BLaER1 (cell line): ENCODE measurements around the gene MAGIX.
"Not testable (repeated sequence)": the region's sequence is repeated elsewhere in the genome, so short reads cannot be mapped to it uniquely, and the experiment has no call there.

Source experiments
- H3K27ac ChIP-seq: shearing (Covaris generic); formaldehyde crosslinking; 2 replicates; pipeline ENCODE4 v1.8.1; 2022
- H3K27me3 ChIP-seq: shearing (Covaris generic); formaldehyde crosslinking; 2 replicates; pipeline ENCODE4 v1.8.1; 2022
- H3K36me3 ChIP-seq: shearing (Covaris generic); formaldehyde crosslinking; 2 replicates; pipeline ENCODE4 v1.8.1; 2022
- H3K4me1 ChIP-seq: shearing (Covaris generic); formaldehyde crosslinking; 2 replicates; pipeline ENCODE4 v1.8.1; 2022
- H3K4me2 ChIP-seq: shearing (Covaris generic); formaldehyde crosslinking; 2 replicates; pipeline ENCODE4 v1.8.1; 2022
- H3K4me3 ChIP-seq: shearing (Covaris generic); formaldehyde crosslinking; 2 replicates; pipeline ENCODE4 v1.8.1; 2022
- H3K9ac ChIP-seq: shearing (Covaris generic); formaldehyde crosslinking; 2 replicates; pipeline ENCODE4 v1.8.1; 2022
- H3K9me3 ChIP-seq: shearing (Covaris generic); formaldehyde crosslinking; 2 replicates; pipeline ENCODE4 v1.8.1; 2022
- H4K20me1 ChIP-seq: shearing (Covaris generic); formaldehyde crosslinking; 2 replicates; pipeline ENCODE4 v1.8.1; 2022
- Cebpa-rat ChIP-seq: shearing (Covaris generic); IDR thresholded peaks from 2 replicates; pipeline ENCODE4 v1.8.1; 2022

The MAGIX gene

DNA sequence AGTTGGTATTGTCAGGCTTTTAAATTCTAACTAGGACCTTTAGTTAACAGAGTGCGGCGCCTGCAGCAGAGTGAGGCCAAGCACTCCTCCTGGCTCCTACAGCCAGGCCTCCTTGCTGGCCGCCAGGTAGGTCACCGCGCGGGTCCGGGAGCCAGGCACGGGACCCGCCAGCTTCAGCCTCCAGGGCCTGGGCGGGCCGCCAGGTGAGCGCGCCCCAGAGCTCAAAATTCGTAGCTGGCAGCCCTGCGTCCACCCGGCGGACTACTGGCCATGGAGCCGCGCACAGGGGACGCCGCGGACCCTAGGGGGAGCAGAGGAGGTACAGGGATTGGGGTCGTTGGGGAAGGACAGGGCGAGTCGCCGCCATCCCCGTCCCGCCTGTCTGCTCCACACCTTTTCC, at the start of gene MAGIX:
MAGIX (plus strand) TSS at position 139 of the 400 bp plus-strand sequence; CDS start at position 271, 132 bp downstream.
- Histone ChIP-seq H3K4me1 (peaks cover 31% of the 10 kb centered on the region), H3K4me3 (peak within 1 kb of the TSS; percentile 63), H3K36me3 (no peaks in the 10 kb centered on the region), H3K27ac (peak within 1 kb of the TSS; percentile 78), H3K9ac (peak within 1 kb of the TSS; percentile 72), H3K4me2 (peak within 1 kb of the TSS; percentile 67), H3K9me3 (peaks cover 14% of the 10 kb centered on the region), H3K27me3 (peaks cover 29% of the 10 kb centered on the region), H4K20me1 (no peaks in the 10 kb centered on the region)
- no peak for TF ChIP-seq Cebpa-rat

DNA sequence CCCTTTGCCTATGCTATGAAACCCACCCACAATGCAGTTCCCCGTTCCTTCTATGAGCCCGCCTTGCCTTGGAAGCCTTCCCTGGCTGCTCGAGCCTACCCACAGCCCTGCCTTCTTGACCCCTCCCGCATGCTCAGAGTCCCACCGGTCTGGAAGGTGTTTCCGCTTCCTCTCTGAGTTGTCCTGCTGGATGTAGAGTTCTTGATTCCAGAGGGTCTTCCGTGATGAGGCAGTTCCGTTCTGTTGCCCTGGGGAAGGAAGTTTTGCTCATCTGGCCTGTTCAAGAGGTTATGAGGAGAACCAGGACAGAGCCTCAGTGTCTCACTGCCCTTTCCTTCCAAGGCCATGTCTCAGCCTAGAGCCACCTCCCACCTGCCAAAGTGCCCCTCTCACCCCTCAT, 46.5 kb upstream of the MAGIX start:
- peaks cover 36% of the 10 kb centered on the region for H3K27me3 ChIP-seq
- no peak overlapping the region for H3K9ac ChIP-seq
- H3K36me3 ChIP-seq: peaks cover 79% of the 10 kb centered on the region
- no peaks in the 10 kb centered on the region for H3K9me3 ChIP-seq
- no peaks in the 10 kb centered on the region for H3K4me1 ChIP-seq
- no peak overlapping the region for H3K27ac ChIP-seq
- H3K4me3 ChIP-seq: no peak overlapping the region
- no peak for TF ChIP-seq Cebpa-rat
- peaks cover 5% of the 10 kb centered on the region; the same call in 1 of the 2 replicates for H4K20me1 ChIP-seq
- no peak overlapping the region for H3K4me2 ChIP-seq

DNA sequence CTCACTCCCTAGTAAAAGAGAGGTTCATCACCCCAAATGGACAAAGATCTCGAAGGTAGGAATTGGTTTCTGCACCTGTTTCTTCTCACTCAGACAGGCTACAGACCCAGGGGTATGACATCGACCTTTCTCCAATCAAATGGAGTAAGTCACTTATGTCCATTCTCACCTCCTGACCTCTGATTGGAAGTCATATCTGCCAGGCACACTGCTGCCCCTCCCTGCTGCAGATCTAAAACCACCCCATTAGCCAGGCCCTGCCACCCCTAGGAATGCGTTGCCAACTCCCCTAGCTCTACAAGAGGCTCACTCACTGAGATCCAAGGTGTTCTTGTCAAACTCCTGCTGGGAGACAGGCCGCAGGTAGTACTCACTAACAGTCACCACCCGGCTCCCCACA, 45.8 kb upstream of the MAGIX start:
- Histone ChIP-seq H3K9me3 (no peaks in the 10 kb centered on the region), H3K36me3 (peaks cover 81% of the 10 kb centered on the region), H3K9ac (no peak overlapping the region), H3K4me1 (no peaks in the 10 kb centered on the region), H4K20me1 (peaks cover 3% of the 10 kb centered on the region; the same call in 1 of the 2 replicates), H3K27ac (no peak overlapping the region), H3K4me3 (no peak overlapping the region), H3K27me3 (peaks cover 37% of the 10 kb centered on the region), H3K4me2 (no peak overlapping the region)
- no peak for TF ChIP-seq Cebpa-rat

DNA sequence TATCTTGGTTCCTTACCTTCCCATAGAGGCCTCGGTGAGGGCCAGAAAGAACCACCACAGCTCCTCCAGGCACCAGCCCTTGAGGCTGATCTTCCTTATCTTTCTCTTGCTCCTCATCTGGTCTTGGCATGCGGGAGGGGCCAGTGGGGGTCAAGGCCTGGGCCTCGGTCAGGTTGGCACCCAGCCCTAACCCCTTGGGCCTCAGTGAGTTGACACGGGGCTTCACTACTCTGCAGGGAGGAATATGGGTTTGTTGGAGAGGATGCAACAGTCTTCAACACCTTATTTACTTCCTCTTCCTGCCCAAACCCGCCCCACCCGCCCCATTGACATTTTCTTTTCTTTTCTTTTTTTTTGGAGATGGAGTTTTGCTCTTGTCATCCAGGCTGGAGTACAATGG, 45.0 kb upstream of the MAGIX start:
- no peak for TF ChIP-seq Cebpa-rat
- no peaks in the 10 kb centered on the region for H3K9me3 ChIP-seq
- no peak overlapping the region for H3K4me3 ChIP-seq
- no peak overlapping the region for H3K27ac ChIP-seq
- peaks cover 2% of the 10 kb centered on the region; the same call in 1 of the 2 replicates for H4K20me1 ChIP-seq
- H3K4me2 ChIP-seq: no peak overlapping the region
- peaks cover 33% of the 10 kb centered on the region for H3K27me3 ChIP-seq
- 0 out of 2 replicates have a peak, but pooled peaks cover 6% of the 10 kb centered on the region for H3K4me1 ChIP-seq
- H3K36me3 ChIP-seq: peaks cover 78% of the 10 kb centered on the region
- H3K9ac ChIP-seq: no peak overlapping the region

DNA sequence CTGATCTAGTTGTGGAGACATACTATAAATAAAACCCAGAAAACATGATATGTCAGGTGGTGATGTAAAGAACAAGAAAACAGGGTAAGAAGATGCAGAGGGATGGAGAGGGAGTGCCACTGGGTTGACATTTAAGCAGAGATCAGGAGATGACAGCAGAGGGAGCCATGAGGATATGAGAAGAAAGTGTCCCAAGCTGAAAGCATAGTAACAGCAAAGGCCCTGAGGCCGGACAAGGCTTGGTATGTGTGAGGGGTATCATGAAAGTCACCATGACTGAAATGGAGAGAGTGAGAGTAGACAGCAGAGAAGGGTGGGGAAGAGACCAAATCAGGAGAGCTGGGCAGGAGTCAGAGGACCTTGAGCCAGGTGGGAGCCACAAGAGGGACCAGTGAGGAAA, 42.5 kb upstream of the MAGIX start:
- Histone ChIP-seq H3K27me3 (peaks cover 27% of the 10 kb centered on the region), H4K20me1 (peaks cover 6% of the 10 kb centered on the region; the same call in 1 of the 2 replicates), H3K4me2 (no peak overlapping the region), H3K9ac (no peak overlapping the region), H3K4me3 (no peak overlapping the region), H3K27ac (no peak overlapping the region), H3K9me3 (0 out of 2 replicates have a peak, but pooled peaks cover 4% of the 10 kb centered on the region), H3K4me1 (0 out of 2 replicates have a peak, but pooled peaks cover 10% of the 10 kb centered on the region), H3K36me3 (peaks cover 56% of the 10 kb centered on the region)
- TF ChIP-seq Cebpa-rat: no peak

DNA sequence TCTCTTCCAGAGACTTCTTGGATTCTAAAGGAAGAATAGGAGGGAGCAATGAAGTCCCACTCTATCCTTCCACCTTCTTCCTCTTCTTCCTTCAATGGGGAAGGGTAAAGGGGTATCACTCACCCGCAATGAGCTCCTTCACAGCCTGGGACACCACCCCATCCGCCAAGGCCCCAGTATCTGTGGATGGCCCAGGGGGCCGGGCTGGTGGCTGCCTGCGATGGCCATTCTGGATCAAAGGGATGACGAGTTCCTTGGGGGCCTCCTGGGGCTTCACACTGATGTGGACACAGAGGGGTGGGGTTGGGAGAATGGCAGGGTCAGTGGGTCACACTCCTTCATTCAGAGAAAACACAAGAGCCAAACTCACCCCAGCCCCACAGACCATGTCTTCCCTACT, 40.1 kb upstream of the MAGIX start:
- Histone ChIP-seq H3K27ac (no peak overlapping the region), H3K9me3 (0 out of 2 replicates have a peak, but pooled peaks cover 4% of the 10 kb centered on the region), H3K4me1 (0 out of 2 replicates have a peak, but pooled peaks cover 10% of the 10 kb centered on the region), H4K20me1 (peaks cover 6% of the 10 kb centered on the region; the same call in 1 of the 2 replicates), H3K36me3 (peaks cover 32% of the 10 kb centered on the region), H3K27me3 (peaks cover 21% of the 10 kb centered on the region), H3K4me3 (peak overlapping the region; percentile 76), H3K9ac (peak overlapping the region; percentile 87; the same call in 1 of the 2 replicates), H3K4me2 (peak overlapping the region; percentile 85)
- no peak for TF ChIP-seq Cebpa-rat

DNA sequence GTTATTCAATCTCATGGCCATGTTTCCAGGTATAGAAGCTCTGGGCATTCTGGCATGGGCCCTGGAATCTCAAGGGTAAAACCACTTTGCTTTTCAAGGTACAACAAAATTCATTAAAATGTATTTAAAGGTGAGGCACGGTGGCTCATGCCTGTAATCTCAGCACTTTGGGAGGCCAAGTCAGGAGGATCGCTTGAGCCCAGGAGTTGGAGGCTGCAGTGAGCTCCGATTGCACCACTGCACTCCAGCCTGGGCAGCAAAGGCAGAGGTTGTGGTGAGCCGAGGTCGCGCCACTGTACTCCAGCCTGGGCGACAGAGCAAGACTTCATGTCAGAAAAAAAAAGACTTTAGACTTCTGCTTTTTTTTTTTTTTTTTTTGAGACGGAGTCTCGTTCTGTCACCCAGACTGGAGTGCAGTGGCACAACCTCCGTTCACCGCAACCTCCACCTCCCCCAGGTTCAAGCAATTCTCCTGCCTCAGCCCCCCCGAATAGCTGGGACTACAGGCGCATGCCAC, 34.8 kb upstream of the MAGIX start:
- not testable (repeated sequence) for H3K9ac ChIP-seq, H3K36me3 ChIP-seq, H3K4me1 ChIP-seq, H3K4me3 ChIP-seq, H3K4me2 ChIP-seq, H4K20me1 ChIP-seq, H3K27me3 ChIP-seq, H3K27ac ChIP-seq, H3K9me3 ChIP-seq

DNA sequence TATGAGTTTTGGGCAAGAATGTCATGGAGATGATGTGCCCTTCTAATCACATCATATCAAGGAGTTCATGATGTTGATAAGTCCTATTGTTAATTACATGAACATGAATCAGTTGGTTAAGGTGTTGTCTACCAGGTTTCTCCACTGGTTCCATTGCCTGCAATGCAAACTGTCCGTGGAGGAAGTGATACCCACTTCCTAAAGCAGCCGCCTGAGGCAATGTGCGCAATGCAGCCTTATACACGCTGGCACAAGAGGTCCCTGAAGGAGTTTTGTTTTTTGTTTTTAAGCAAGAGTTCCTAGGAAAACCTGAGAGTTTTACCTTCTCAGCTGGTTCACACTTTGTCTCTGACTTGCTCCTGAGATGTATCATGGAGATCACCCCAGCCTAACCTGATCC, 33.1 kb upstream of the MAGIX start:
- no peaks in the 10 kb centered on the region for H3K27me3 ChIP-seq
- no peak overlapping the region for H3K4me3 ChIP-seq
- no peak overlapping the region for H3K27ac ChIP-seq
- no peaks in the 10 kb centered on the region for H3K36me3 ChIP-seq
- no peaks in the 10 kb centered on the region for H3K4me1 ChIP-seq
- H3K9me3 ChIP-seq: 0 out of 2 replicates have a peak, but pooled peaks cover 3% of the 10 kb centered on the region
- no peak overlapping the region for H3K4me2 ChIP-seq
- TF ChIP-seq Cebpa-rat: no peak
- no peaks in the 10 kb centered on the region for H4K20me1 ChIP-seq
- H3K9ac ChIP-seq: no peak overlapping the region

DNA sequence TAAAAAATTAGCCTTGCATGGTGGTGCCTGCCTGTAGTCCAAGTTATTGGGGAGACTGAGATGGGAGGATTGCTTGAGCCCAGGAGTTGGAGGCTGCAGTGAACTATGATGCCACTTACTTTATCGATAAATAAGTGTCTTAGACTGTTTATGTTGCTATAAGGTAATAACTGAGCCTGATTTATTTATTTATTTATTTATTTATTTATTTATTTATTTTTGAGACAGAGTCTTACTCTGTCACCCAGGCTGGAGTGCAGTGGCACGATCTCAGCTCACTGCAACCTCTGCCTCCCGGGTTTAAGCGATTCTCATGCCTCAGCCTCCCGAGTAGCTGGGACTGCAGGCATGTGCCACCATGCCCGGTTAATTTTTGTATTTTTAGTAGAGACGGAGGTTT, 30.3 kb upstream of the MAGIX start:
- H3K4me1 ChIP-seq, H3K9ac ChIP-seq, H3K9me3 ChIP-seq, H3K4me3 ChIP-seq, H3K36me3 ChIP-seq, H3K27ac ChIP-seq, H3K4me2 ChIP-seq, H3K27me3 ChIP-seq, H4K20me1 ChIP-seq: not testable (repeated sequence)

DNA sequence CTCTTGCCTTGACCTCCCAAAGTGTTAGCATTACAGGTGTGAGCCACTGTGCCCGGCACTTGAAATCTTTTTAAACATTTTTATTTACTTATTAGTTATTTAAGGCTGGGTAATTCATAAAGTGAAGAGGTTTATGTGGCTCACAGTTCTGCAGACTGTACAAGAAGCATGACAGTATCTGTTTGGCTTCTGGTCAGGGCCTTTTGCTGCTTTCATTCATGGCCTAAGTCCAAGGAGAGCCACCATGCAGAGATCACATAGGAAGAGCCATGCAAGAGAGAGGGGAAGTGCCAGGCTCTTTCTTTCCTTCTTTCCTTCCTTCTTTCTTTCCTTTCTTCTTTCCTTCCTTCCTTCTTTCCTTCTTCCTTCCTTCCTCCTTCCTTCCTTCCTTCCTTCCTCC, 28.8 kb upstream of the MAGIX start:
- Histone ChIP-seq H3K9ac (no peak overlapping the region), H3K9me3 (peaks cover 17% of the 10 kb centered on the region), H3K4me1 (no peaks in the 10 kb centered on the region), H3K36me3 (no peaks in the 10 kb centered on the region), H3K4me2 (no peak overlapping the region), H4K20me1 (no peaks in the 10 kb centered on the region), H3K27me3 (no peaks in the 10 kb centered on the region), H3K4me3 (no peak overlapping the region), H3K27ac (no peak overlapping the region)
- TF ChIP-seq Cebpa-rat: no peak

DNA sequence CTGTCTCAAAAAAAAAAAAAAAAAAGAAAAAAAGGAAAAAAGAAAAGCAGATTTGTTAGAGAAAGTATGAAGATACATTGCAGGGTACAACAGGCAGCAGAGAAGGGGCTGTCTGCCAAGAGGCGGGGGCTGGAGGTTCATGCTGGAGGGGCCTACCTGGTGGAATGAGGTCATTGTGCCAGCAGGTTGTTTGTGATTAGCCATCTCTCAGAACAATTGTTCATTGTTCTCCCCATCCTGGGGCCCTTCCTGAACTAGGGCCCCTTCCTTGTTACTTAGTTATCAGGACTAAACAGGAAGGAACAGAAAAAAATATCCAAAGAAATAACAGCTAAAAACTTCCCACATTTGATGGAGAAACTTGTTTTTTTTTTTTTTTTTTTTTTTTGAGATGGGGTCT, 25.1 kb upstream of the MAGIX start:
- Histone ChIP-seq H3K27me3 (0 out of 2 replicates have a peak, but pooled peaks cover under 1% of the 10 kb centered on the region), H3K9me3 (peaks cover 52% of the 10 kb centered on the region), H4K20me1 (no peaks in the 10 kb centered on the region), H3K9ac (no peak overlapping the region), H3K4me1 (no peaks in the 10 kb centered on the region), H3K36me3 (0 out of 2 replicates have a peak, but pooled peaks cover 7% of the 10 kb centered on the region), H3K4me3 (no peak overlapping the region), H3K27ac (no peak overlapping the region), H3K4me2 (no peak overlapping the region)
- TF ChIP-seq Cebpa-rat: no peak
